Kidney glomerular epithelial cell (primary cell): ENCODE measurements around the gene CLEC17A.

Experiments
- DNase-seq: peaks from one replicate; lab custom pipeline; 2025; lab: John Stamatoyannopoulos, UW

CLEC17A gene

GRCh38 chr19:14654786-14655560, 72.1 kb downstream of the CLEC17A start:
- no peak for DNase-seq

GRCh38 chr19:14655726-14656125, 72.8 kb downstream of the CLEC17A start:
- no peak for DNase-seq

- no peak for DNase-seq
These were observed 77.1 kb downstream of the CLEC17A start for GRCh38 chr19:14659874-14660489.

GRCh38 chr19:14661372-14661924, 78.6 kb downstream of the CLEC17A start:
- DNase-seq = no peak
